CD4-positive, alpha-beta T cell treated with Interleukin-15 for 4 hours (primary cell): ENCODE results near the gene ADAMTS8.
A peak's percentile ranks its signal among the peaks of the same experiment; 100 is the strongest.

Source experiments
- DNase-seq: peaks from one replicate; pipeline ENCODE4 v3.0.0-alpha.2; 2020; ENCODE audit warnings: low spot score

The ADAMTS8 gene

DNA sequence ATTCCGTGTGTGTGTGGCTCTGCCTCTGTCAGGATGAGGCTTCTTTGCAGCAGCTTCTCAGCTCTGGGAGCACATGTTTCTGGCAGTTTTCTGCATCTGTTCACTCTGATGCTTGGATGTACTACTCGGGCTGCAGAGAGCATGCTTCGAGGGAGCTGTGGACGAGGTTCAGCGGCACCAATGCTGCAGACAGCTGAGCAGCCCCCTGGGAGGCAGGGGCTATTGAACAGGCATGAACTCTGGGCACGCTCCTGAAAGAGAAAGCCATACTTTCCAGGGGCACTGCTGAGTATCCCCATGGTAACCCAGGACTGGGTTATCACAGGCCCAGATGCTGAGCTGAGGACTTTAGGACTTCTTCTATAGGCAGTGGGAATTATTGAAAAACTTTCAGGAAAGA lies 33.8 kb downstream of the ADAMTS8 start:
- DNase-seq: no peak

DNA sequence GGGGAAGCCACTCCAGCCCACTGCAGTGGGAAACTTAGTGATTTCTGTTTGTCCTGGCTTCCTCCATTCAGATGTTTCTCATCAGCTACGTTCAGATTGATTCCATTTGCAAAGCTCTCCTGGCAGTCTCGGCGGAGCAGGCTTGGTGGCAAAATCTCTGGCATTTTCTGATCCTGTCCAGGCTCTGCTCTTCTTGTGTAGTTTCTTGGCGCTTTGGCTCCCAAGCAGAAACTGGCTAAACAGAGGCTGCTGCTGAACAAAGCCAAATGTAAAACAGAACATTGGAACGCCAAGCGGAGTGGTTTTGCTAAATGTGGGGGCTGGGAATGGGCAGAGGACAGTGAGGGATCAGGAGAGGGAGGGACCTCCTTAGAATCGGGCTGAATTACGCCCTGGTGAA lies 36.7 kb downstream of the ADAMTS8 start:
- DNase-seq: no peak

DNA sequence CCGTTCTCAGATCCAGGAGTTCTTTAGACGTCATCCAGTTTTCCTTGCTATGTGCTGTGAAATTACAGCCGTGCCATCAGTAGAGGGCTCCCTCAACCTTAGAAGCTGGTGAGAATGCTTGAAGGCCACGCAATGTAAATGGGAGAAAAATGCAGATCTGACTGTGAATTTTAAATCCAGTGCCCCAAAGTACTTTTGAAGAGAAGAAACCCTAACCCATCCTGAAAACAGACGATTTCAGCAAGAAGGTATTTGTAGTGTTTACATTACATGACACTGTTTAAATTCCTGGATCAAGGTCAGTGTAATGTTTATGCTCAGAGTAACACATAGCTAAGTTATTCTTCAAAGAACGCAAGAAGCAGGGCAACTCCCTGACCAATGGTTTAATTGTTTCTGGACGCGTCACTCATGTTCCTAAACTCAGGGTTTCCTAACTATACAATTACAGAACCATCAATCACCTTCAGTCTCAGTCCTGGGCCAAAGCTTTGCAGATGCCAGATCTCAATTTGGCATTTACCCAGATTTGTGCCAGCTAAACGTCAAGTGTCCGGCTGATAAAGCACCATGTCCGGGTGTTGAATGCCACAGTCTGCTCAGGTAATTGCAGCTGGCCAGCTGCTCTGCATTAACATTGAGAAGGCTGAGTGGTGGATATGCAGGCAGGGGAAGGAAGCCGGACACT lies 38.2 kb downstream of the ADAMTS8 start:
- no peak for DNase-seq

DNA sequence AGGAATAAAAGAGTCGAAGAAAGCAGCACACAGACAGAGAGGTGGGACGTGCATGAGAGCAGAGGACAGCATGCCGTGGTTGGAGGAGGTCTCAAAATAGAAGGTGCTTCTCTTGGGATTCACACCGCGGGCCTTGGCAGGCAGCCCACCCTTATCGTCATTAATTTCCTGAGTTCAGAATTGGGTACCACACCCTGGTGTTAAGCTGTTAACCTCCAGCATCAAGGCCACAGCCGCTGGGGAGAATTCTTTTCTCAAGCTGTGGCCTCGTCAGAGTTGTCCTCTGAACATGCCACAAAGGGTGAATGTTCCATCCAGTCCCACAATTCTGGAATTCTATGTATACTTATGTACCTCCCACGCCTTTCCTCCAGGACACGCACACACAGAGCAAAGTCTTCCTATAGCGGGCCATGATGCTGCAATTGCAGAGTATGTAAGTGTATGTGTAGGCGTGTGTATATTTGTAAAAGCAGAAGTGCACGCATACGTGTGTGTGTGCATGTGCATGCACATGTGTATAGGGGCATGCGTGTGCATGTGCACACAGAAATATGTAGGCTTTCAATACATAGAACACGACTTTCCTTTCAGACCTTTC lies 39.0 kb downstream of the ADAMTS8 start:
- peak; percentile 31 for DNase-seq

DNA sequence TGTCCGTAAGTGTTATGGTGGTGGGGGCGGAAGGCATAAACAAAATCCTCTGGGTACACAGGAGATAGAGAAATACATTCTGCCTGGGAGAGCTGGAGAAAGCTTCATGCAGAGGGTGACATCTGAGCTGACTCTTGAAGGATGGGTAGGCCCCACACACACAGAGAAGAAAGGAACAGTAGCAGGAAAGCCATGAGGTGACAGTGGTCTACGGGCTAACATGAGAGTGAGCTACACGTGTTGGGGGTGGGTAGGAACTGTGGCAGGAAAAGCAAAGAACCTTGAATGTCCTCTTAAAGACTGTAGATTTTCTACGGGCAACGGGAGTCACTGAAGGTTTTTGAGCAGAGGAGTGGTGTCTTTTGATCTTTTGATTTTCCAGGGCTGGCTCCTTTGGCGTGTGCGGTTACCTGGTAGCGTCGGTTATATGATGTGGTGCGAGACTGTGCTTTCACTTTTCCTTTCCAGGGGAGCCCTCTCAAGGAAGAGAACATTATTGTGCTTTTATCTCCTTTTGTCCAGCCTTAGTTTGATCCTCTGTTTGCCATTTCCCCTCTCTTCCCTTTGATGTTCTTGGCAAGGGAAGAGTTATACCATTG lies 39.7 kb downstream of the ADAMTS8 start:
- peak; percentile 6 for DNase-seq

DNA sequence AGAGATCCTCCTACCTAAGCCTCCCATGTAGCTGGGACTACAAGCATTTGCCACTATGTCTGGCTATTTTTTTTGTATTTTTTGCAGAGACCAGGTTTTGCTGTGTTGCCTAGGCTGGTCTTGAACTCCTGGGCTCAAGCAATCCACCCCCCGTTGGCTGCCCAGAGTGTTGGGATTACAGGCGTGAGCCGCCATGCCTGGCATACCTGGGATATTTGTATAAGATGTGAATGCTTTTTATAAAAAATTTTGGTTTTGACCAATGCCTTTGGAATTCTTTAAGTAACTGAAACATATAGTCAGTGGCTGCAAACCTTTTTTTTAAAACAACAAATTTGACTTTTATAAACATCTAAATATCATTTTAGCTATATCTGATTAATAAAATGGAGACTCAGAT lies 42.4 kb downstream of the ADAMTS8 start:
- DNase-seq: no peak

DNA sequence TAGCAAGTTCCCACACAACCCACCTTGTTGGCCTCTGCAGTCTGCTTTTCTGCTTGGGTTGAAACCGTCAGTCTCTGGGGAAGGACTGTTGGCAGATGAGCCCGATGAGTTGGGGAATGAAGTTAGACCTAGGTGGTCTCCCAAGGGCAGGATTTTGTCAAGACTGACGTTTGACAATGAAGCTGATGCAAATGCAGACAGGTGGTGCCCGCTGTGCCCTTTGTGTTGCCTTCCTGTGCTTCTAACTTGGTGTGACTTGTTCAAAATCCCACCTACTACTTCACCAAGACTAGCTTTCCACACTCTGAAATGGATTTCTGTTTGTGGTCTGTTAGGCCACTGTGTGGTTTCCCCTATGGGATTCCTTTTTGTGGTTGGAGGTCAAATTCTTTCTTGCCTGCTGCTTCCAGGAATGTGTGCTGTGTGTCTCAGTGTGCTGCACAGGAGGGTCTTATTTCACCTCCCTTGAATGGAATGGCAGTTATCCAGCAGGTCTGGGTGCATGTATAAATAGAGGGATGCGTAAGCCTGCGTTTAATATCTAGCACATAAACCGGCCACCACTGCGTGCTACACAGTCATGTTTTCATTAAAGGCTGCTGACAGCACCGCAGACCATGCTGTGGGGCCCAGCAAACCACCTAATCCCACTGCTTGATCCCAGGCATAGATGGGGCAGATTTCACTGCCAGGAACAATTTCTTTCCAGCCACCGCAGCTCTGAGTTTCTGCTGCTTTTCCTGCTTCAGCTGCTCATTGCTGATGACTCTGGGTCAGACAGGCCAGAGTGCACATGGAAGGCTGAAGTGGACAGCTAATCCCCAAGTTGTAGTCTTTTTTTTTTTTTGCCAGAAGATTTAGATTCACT lies 44.8 kb downstream of the ADAMTS8 start:
- DNase-seq: no peak

DNA sequence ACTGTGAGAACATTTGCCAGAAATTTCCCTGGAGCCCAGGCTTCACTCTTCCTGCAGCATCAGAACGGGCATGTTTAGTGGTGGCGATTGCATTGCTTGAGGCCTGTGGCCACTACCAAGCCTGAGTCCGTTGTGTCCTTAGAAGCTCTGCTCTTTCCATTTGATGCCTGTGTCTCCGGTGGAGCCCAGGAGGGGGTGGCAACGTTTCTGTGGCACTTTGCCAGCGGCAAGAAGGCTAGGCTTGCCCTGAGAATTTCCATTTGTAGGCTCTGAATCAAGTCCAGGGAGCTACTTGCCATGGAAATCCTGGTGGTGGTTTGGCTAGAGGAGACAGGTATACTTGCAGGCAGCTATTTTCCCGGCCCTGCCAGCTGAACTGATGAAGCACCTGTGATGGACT lies 47.1 kb downstream of the ADAMTS8 start:
- no peak for DNase-seq

DNA sequence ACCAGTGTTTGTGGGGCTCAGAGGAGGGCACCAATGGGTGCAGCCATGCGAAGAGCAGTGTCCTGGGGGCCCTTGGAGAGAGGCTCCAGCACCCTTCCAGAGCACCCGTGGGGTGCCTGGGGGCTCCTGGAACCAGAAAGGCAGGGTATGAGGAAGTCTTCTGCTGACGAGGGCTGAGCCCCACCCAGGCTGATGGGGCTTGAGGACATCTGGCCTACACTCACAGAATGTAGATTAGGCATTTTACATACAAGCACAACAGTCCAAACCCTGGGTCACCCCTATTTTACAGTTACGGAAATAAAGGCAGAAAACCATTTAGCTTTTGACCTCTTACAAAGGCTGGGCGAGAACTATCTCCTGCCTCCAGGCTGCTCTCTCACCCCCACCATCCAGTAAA lies 47.6 kb downstream of the ADAMTS8 start:
- no peak for DNase-seq

DNA sequence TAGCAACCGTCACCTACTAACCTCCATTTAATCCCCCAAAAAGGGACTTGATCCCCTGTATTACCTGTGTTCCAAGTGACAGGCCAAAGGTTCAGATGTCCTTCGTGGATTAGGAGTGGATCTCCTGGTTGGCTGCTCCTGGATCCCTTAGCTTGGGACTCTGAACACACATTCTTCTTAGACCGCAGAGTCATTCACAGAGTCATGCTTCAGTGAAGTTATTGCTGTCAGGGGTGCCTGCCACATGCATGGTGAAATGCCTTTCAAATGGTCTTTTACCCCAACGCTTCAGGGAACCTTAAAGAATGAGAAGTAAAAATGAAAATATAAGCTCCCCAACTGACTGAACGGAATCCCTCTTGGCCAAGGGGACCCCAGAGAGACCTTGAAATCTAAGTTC lies 49.1 kb downstream of the ADAMTS8 start:
- DNase-seq: no peak

DNA sequence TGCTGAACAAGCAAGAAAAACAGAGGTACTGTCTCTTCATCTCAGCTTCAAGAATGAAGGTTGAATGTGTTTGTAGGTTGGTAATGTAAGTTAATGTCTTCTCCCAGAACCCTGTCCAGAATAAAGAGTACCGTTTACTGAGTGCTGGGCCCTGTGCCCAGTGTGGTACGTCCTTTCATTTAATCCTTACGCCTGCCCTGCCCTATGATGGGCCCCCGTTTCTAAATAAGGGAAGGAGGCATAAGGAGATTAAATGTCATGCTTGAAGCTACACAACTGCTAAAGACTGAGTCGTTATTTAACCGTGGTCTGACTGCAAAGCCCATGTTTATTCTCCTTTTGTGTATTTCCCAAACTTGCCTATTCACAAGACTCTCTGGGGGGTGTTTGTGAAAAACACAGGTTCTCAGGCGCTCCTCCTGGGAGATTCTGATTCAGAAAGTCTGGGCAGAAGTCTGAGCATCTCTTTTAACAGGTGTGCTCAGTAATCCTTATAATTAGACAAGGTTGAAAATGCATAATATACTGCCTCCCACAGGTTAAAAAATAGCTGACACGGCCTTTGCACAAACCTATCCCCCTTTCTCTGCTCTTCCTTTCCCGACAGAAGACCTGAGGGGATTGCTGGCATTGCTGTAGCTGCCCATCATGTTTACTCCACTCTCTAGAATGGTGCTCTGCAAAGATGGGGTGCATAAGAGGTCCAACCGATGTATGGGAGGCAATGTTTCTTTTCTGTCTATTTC lies 57.4 kb downstream of the ADAMTS8 start:
- DNase-seq: no peak

DNA sequence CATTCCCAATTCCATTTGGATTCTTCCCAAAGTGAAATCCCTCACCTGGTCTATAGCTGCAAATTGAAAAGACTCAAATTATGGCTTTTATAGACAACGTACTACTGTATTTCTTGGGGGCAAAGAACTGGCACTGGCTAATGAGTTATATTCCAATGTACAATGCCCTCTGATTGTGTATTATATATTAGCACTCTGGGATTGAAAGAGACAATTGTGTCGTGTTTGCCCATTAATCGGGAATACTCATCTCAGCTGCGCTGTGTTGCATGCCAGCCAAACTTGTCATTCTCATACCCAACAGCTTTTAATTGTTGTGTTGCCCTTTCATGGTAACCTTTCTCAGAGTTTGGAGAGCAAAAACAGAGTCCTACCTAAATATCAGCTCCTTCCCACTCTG lies 58.7 kb downstream of the ADAMTS8 start:
- no peak for DNase-seq

DNA sequence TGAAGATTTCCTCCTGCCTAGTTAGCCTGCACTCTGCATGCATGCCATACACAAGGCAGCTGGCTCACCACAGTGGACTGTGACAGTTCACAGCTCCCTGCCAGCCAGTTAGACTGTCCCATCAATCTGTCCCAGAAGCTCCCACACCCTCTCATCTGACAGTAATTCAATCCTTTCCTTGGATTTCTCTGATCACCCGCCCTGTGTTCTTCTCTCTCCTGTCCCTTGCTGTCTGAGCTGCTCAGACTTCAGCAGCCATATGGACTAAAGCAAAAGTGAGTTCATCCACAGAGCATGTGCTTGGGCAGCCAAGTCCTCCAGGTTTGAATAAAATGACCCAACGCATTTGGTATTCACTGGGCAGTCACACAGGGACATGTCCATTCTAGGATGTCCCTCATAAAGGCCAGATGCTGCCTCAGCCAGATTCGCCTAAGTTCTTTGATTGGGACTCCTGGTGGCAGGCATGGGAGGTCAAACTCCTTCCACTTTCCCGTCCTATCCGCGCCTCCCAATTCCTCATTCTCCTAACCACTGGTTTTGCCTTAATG lies 59.2 kb downstream of the ADAMTS8 start:
- no peak for DNase-seq

DNA sequence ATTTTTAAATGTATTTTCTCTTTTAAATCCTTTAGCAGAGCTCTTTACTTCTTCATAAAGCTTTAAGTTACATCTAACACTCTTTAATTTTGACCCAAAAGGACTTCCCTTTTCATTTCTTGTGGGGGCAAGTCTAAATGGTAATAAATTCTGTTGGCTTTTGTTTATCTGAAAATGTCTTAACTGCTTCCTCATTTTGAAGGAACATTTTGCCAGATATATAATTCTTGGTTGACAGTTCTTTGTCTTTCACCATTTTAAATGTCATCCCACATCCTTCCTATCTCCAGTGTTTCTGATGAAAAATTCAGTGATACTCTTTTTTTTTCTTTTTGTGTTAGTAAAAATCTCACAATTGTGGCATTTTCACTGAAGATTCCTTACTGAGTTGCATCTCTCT lies 69.0 kb downstream of the ADAMTS8 start:
- DNase-seq: no peak

DNA sequence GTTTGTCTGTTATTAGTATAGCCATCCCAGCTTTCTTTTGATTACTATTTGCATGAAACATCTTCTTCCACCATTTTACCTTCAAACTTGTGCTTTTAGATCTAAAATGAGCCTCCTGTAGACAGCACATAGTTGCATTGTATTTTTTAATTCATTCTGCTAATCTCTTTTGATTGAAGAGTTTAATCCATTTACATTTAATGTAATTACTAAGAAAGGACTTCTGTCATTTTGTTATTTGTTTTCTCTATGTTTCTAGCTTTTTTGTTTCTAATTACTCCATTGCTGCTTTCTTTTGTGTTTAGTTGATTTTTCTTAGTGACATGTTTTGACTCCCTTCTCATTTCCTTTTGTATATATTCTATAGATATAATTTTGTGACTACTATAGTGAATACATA lies 70.0 kb downstream of the ADAMTS8 start:
- DNase-seq: no peak
